Measurements from ENCODE around the gene GSE1. TPM values are rescaled to one million over a fixed set of nuclear protein-coding genes. Genes with fewer than 3 reads are reported as not detected.

Gene GSE1
- polyA plus RNA-seq, 1 donor, result 94.9 TPM

Other genes starting within 250 kb of the GSE1 start
- 10.2 TPM for gene GINS2, start 75.6 kb downstream of the GSE1 start, polyA plus RNA-seq
- 6.6 TPM for gene C16orf74, start 137.8 kb downstream of the GSE1 start, polyA plus RNA-seq
- gene EMC8, start 186.2 kb downstream of the GSE1 start, polyA plus RNA-seq, result 25.2 TPM
- gene COX4I1, start 186.4 kb downstream of the GSE1 start, polyA plus RNA-seq, result 492 TPM